ENCODE measurements around the gene EXD3.
"Not testable (repeated sequence)": the region's sequence is repeated elsewhere in the genome, so short reads cannot be mapped to it uniquely, and the experiment has no call there.

EXD3 gene

GRCh38 chr9:137327641-137328550 is 95.1 kb downstream of the EXD3 start:
- DNase-seq: not testable (repeated sequence)

GRCh38 chr9:137326445-137327065 is 96.4 kb downstream of the EXD3 start:
- DNase-seq: no peak

GRCh38 chr9:137325799-137326198 is 97.2 kb downstream of the EXD3 start:
- DNase-seq: no peak

GRCh38 chr9:137325124-137325523 is 97.8 kb downstream of the EXD3 start:
- DNase-seq: no peak

GRCh38 chr9:137323531-137324331 is 99.2 kb downstream of the EXD3 start:
- no peak for DNase-seq

- no peak for DNase-seq
These were observed 101.1 kb downstream of the EXD3 start for GRCh38 chr9:137321726-137322361.

GRCh38 chr9:137320555-137321384 is 102.2 kb downstream of the EXD3 start:
- peak; percentile 82 for DNase-seq

GRCh38 chr9:137319739-137320551 is 103.0 kb downstream of the EXD3 start:
- DNase-seq: no peak

GRCh38 chr9:137319011-137319738 is 103.8 kb downstream of the EXD3 start:
- DNase-seq: no peak

GRCh38 chr9:137318602-137319001 is 104.4 kb downstream of the EXD3 start:
- DNase-seq: no peak

- no peak for DNase-seq
These were observed 105.0 kb downstream of the EXD3 start for GRCh38 chr9:137317718-137318511.

- no peak for DNase-seq
These were observed 105.8 kb downstream of the EXD3 start for GRCh38 chr9:137317021-137317717.

- DNase-seq: no peak
These were observed 106.7 kb downstream of the EXD3 start for GRCh38 chr9:137316012-137316981.

GRCh38 chr9:137315581-137316011 is 107.4 kb downstream of the EXD3 start:
- DNase-seq: no peak

- DNase-seq: no peak
These were observed 108.1 kb downstream of the EXD3 start for GRCh38 chr9:137314561-137315560.

- no peak for DNase-seq
These were observed 108.9 kb downstream of the EXD3 start for GRCh38 chr9:137313956-137314560.

Data from GDM1 (cell line).